Endothelial cell of umbilical vein (primary cell): ENCODE measurements around the gene C9orf78. TPM values are rescaled to one million over a fixed set of nuclear protein-coding genes. Genes with fewer than 3 reads are reported as not detected.

ENCODE experiments used
- BruUV-seq: library from RNA; stranded (reverse); fragments of 400-500 nt; replicated peaks from 2 replicates; lab custom pipeline; 2021; lab: Mats Ljungman, UMichigan
- CTCF ChIA-PET: fragments of 300-600, 350-600 bp; sonication (Branson Sonifier 250); formaldehyde crosslinking; loops from one replicate; lab custom pipeline; 2021; ENCODE audit warnings: antibody characterized with exemption, inconsistent platforms; lab: Charles Lee
- POLR2A ChIA-PET: fragments of 300-600, 350-600 bp; sonication (Branson Sonifier 250); formaldehyde crosslinking; loops from one replicate; lab custom pipeline; 2021; ENCODE audit warnings: antibody characterized with exemption, inconsistent platforms; lab: Charles Lee
- DNase-seq: peaks from one replicate; pipeline ENCODE4 v3.0.0-alpha.2; 2011; ENCODE audit warnings: low read depth, low spot score
- FAIRE-seq: peaks from 2 replicates; lab custom pipeline; 2011; peaks lifted over from hg19 to GRCh38; lab: Jason Lieb, UNC
- H2AFZ ChIP-seq: 2 replicates; pipeline ENCODE4 v1.6.0; 2012; ENCODE audit warnings: low read depth, low read length, control low read depth, inconsistent platforms
- H3K27ac ChIP-seq: 2 replicates; pipeline ENCODE4 v1.5.1; 2011; ENCODE audit warnings: low read depth, mild to moderate bottlenecking, control low read depth, low read length, moderate library complexity; ENCODE audit not compliant: insufficient read depth
- H3K27me3 ChIP-seq, 2 experiments: 2 replicates each; pipeline versions ENCODE4 v1.6.0 to v1.6.1; 2011; ENCODE audit warnings: low read length in 2 of 2, mixed read lengths in 1 of 2; ENCODE audit not compliant: control insufficient read depth in 2 of 2, insufficient read depth in 2 of 2
- H3K36me3 ChIP-seq, 2 experiments: 2 replicates in 1 of 2; 3 replicates in 1 of 2; pipeline ENCODE4 v1.5.1; 2011; ENCODE audit warnings: low read length in 2 of 2, mild to moderate bottlenecking in 1 of 2, moderate library complexity in 1 of 2; ENCODE audit not compliant: control insufficient read depth in 2 of 2, insufficient read depth in 2 of 2; ENCODE audit errors: extremely low read depth in 1 of 2
- H3K4me1 ChIP-seq: 3 replicates; pipeline ENCODE4 v1.5.1; 2011; ENCODE audit warnings: mild to moderate bottlenecking, low read length; ENCODE audit not compliant: control insufficient read depth, insufficient read depth; ENCODE audit errors: extremely low read depth
- H3K4me2 ChIP-seq: 2 replicates; pipeline ENCODE4 v1.6.1; 2011; ENCODE audit warnings: low read length, control low read depth, mixed read lengths; ENCODE audit not compliant: insufficient read depth
- H3K4me3 ChIP-seq, 3 experiments: fragments of 200-600 bp in 1 of 3; sonication (generic), shearing (Covaris generic) in 1 of 3; replicated peaks in 1 of 3; 2 replicates each; pipeline ENCODE4 v1.5.1; 2011 to 2016; ENCODE audit warnings: control low read depth in 3 of 3, low read length in 3 of 3, mild to moderate bottlenecking in 2 of 3, inconsistent platforms in 1 of 3, low read depth in 1 of 3, moderate library complexity in 1 of 3; ENCODE audit not compliant: insufficient read depth in 1 of 3
- H3K79me2 ChIP-seq: 2 replicates; pipeline ENCODE4 v1.6.0; 2012; ENCODE audit warnings: low read length, inconsistent platforms; ENCODE audit not compliant: control insufficient read depth, insufficient read depth
- H3K9ac ChIP-seq: replicated peaks from 2 replicates; pipeline ENCODE3; 2011; ENCODE audit warnings: low read length, control low read depth; ENCODE audit not compliant: insufficient read depth; ENCODE audit errors: extremely low read depth
- H3K9me1 ChIP-seq: replicated peaks from 3 replicates; pipeline ENCODE4 v1.6.0; 2011; ENCODE audit warnings: mild to moderate bottlenecking, low read length; ENCODE audit not compliant: control insufficient read depth, insufficient read depth; ENCODE audit errors: extremely low read depth
- H3K9me3 ChIP-seq: replicated peaks from 2 replicates; pipeline ENCODE4 v1.5.1; 2012; ENCODE audit warnings: low read length, inconsistent platforms; ENCODE audit not compliant: control insufficient read depth, insufficient read depth
- H4K20me1 ChIP-seq: replicated peaks from 2 replicates; pipeline ENCODE3; 2011; ENCODE audit warnings: mild to moderate bottlenecking, low read length; ENCODE audit not compliant: control insufficient read depth, insufficient read depth; ENCODE audit errors: extremely low read depth
- CTCF ChIP-seq, 2 donors: IDR thresholded peaks; 1 replicate in 1 of 2; 2 replicates in 1 of 2; pipeline ENCODE4 v1.5.1; 2011; ENCODE audit warnings: low read length in 2 of 2, mild to moderate bottlenecking in 2 of 2, moderate library complexity in 2 of 2, control low read depth in 1 of 2, inconsistent platforms in 1 of 2, low read depth in 1 of 2; ENCODE audit not compliant: insufficient read depth in 1 of 2; ENCODE audit errors: extremely low read depth in 1 of 2
- EZH2 ChIP-seq: IDR thresholded peaks from 2 replicates; pipeline ENCODE4 v1.6.1; 2012; ENCODE audit warnings: borderline replicate concordance, low read depth, mild to moderate bottlenecking, moderate library complexity, low read length, inconsistent platforms; ENCODE audit not compliant: severe bottlenecking
- FOS ChIP-seq: IDR thresholded peaks from 2 replicates; pipeline ENCODE4 v1.6.1; 2011; ENCODE audit warnings: mild to moderate bottlenecking, low read length, moderate library complexity, borderline replicate concordance; ENCODE audit not compliant: insufficient read depth
- GATA2 ChIP-seq: IDR thresholded peaks from 2 replicates; pipeline ENCODE4 v1.7.0; 2011; ENCODE audit warnings: low read depth, mild to moderate bottlenecking, moderate library complexity, mixed read lengths, low read length; ENCODE audit not compliant: insufficient read length, insufficient read depth
- JUN ChIP-seq: IDR thresholded peaks from 2 replicates; pipeline ENCODE4 v1.6.1; 2011; ENCODE audit warnings: borderline replicate concordance, low read depth; ENCODE audit not compliant: insufficient read length, insufficient read depth
- MYC ChIP-seq: IDR thresholded peaks from one replicate; pipeline ENCODE4 v1.6.1; 2011; ENCODE audit warnings: mild to moderate bottlenecking, low read depth, low read length
- POLR2A ChIP-seq: IDR thresholded peaks from 2 replicates; pipeline ENCODE4 v1.6.1; 2012; ENCODE audit warnings: low read depth, mild to moderate bottlenecking, control low read depth, low read length
- POLR2AphosphoS5 ChIP-seq: IDR thresholded peaks from 2 replicates; pipeline ENCODE4 v1.6.1; 2012; ENCODE audit warnings: low read depth, mild to moderate bottlenecking, control low read depth, low read length, moderate library complexity; ENCODE audit not compliant: insufficient read depth
- dilution Hi-C: fragments of 300-500 bp; cut with MboI; formaldehyde crosslinking; loops from one replicate; pipeline ENCODE4 v1.15.0; 2019; ENCODE audit warnings: low sequenced_read_pairs; ENCODE audit not compliant: extremely low pct_ligation_motif_present
- intact Hi-C: fragments of 100-400 bp; cut with micrococcal nuclease; formaldehyde crosslinking; loops from one replicate; pipeline ENCODE4 v1.10.0; 2022
- polyA plus RNA-seq, 4 experiments: library from polyadenylated mRNA; depleted of rRNA in 3 of 4; stranded (reverse) in 3 of 4; unstranded in 1 of 4; fragments of >200 nt; gene quantifications; 2 replicates each; pipeline versions ENCODE4 v1.2.1 to v1.2.3, GENCODE V29; 2011 to 2012; ENCODE audit warnings: missing spikeins in 1 of 4
- total RNA-seq: library from RNA; stranded (reverse); gene quantifications from 2 replicates; pipeline ENCODE4 v1.2.3, GENCODE V29; 2021
- TF ChIP-seq, protein P1 (sequence below): IDR thresholded peaks from 2 replicates; pipeline ENCODE4 v1.6.1; 2011; ENCODE audit not compliant: insufficient read depth, insufficient read length

Gene C9orf78
- total and polyA plus RNA-seq, 2 donors (not counting 3 experiments of a cell fraction or from before 2014, with no cell fraction given): 17.9 to 34.6 TPM

GRCh38 chr9:129884220-129885017 lies 49.3 kb upstream of the C9orf78 start:
- no peak overlapping the region for H3K9ac ChIP-seq
- H3K27ac ChIP-seq: no peak overlapping the region

DNA sequence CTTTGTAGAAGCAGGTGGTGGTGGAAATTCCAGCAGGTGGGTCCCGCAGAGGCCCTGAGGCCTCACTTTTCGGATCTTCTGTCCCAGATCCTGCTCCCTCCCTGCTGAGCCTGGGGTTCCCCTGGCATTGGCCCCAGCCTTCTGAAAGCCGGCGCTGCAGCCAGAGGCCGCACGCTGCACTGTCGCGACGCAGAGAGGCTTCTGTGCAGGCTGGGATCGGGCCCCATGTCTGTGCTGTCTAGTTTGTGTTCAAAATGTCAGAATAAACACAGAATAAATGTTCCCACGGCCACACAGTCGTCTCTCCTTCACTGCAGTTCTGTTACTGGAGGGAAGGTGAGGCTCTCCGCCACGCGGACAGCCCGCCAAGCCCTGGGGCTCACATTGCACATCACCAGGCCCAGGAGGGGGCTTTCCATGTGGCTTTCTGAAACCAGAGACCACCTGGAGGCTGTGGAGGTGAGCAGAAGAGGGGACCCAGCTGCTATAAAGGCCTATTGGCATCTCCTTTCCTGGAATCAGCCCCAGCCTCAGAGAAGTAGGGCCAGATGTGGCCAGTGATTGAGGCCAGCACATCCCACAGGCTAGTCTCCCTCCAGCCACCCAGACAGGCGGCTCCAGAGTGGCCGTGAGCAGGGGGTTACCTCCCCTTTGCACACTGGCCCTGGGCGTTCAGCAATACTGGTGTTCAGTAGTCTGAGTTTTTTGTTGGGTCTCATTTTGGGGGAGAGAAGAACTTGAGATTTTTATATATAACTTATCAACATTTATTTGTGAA lies 46.7 kb upstream of the C9orf78 start:
- H3K9me1 ChIP-seq: no peaks in the 10 kb centered on the region
- H3K9me3 ChIP-seq: no peaks in the 10 kb centered on the region
- dilution Hi-C loops: no loop called here
- no peak overlapping the region for H3K4me2 ChIP-seq
- H3K36me3 ChIP-seq: peaks cover 0 to 7% of the 10 kb centered on the region in 2 experiments
- H3K9ac ChIP-seq: no peak overlapping the region
- BruUV-seq: no TSS peak
- no peak overlapping the region for H3K4me3 ChIP-seq
- peaks cover 23% of the 10 kb centered on the region for H3K4me1 ChIP-seq
- CTCF ChIA-PET: no interaction called here
- H3K79me2 ChIP-seq: no peaks in the 10 kb centered on the region
- no peak for DNase-seq
- no peak overlapping the region for H3K27ac ChIP-seq
- no peaks in the 10 kb centered on the region for H4K20me1 ChIP-seq
- intact Hi-C loops: loop anchor here (10.0 kb wide), 1 partner anchor 353 kb away; no protein-coding TSS in a partner anchor
- no peak for FAIRE-seq
- POLR2A ChIA-PET: no interaction called here
- H3K27me3 ChIP-seq: no peaks in the 10 kb centered on the region
- H2AFZ ChIP-seq: no peak overlapping the region
- TF ChIP-seq POLR2A (no peak), EZH2 (no peak), POLR2AphosphoS5 (no peak), JUN (no peak), FOS (no peak), MYC (no peak), CTCF (IDR thresholded peaks at IDR 0.05; ENCODE audit: extremely low read depth in 1 of 2, insufficient read depth in 1 of 2, low read depth in 1 of 2, low read length in 2 of 2) (no peak), GATA2 (no peak)
- TF ChIP-seq, protein P1, sequence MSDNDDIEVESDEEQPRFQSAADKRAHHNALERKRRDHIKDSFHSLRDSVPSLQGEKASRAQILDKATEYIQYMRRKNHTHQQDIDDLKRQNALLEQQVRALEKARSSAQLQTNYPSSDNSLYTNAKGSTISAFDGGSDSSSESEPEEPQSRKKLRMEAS: no peak

More at GRCh38 chr9:129884220-129885017, 49.3 kb upstream of the C9orf78 start:
- Histone ChIP-seq H2AFZ (peak overlapping the region; percentile 38), H3K4me3 (peak overlapping the region in 2 of 3 experiments; percentile 3 to 12), H3K4me1 (peaks cover 23% of the 10 kb centered on the region), H3K4me2 (peak overlapping the region; percentile 52), H3K9me1 (no peaks in the 10 kb centered on the region), H3K9me3 (no peaks in the 10 kb centered on the region), H3K79me2 (no peaks in the 10 kb centered on the region), H3K36me3 (peaks cover 0 to 14% of the 10 kb centered on the region in 2 experiments), H4K20me1 (no peaks in the 10 kb centered on the region), H3K27me3 (no peaks in the 10 kb centered on the region)
- FAIRE-seq: peak; percentile 80
- no peak for TF ChIP-seq JUN
- TF ChIP-seq POLR2A: peak; percentile 28
- dilution Hi-C loops: no loop called here
- intact Hi-C loops: loop anchor here (1.0 to 10.0 kb wide), 5 partner anchors 49 to 350 kb away; partner anchors contain the start of genes C9orf78, FNBP1 and USP20
- CTCF ChIA-PET: interaction anchor here (0.9 to 2.8 kb wide), 15 partner anchors 14 to 352 kb away, joined by 3 to 33 read pairs (median 3); no protein-coding TSS in a partner anchor
- peak; percentile 80 for DNase-seq
- no TSS peak for BruUV-seq
- POLR2A ChIA-PET: no interaction called here
